Lower leg skin (tissue), 3 donors: ENCODE data around the gene MBL2.

Experiments used
- POLR2A ChIP-seq, 2 donors: fragments of 450-650 bp; IDR thresholded peaks; one replicate each; pipeline ENCODE4 v1.6.1; 2016 to 2017; ENCODE audit warnings: antibody characterized with exemption in 2 of 2, mild to moderate bottlenecking in 1 of 2, moderate library complexity in 1 of 2
- TF ChIP-seq, protein P1 (sequence below), 3 donors: fragments of 450-650 bp; IDR thresholded peaks; one replicate each; pipeline ENCODE4 v1.5.1; 2016; ENCODE audit warnings: antibody characterized with exemption in 3 of 3, mild to moderate bottlenecking in 3 of 3, moderate library complexity in 2 of 3

- TF ChIP-seq, protein P1, sequence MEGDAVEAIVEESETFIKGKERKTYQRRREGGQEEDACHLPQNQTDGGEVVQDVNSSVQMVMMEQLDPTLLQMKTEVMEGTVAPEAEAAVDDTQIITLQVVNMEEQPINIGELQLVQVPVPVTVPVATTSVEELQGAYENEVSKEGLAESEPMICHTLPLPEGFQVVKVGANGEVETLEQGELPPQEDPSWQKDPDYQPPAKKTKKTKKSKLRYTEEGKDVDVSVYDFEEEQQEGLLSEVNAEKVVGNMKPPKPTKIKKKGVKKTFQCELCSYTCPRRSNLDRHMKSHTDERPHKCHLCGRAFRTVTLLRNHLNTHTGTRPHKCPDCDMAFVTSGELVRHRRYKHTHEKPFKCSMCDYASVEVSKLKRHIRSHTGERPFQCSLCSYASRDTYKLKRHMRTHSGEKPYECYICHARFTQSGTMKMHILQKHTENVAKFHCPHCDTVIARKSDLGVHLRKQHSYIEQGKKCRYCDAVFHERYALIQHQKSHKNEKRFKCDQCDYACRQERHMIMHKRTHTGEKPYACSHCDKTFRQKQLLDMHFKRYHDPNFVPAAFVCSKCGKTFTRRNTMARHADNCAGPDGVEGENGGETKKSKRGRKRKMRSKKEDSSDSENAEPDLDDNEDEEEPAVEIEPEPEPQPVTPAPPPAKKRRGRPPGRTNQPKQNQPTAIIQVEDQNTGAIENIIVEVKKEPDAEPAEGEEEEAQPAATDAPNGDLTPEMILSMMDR (IDR thresholded peaks at IDR 0.05), result no peak
- no peak for TF ChIP-seq POLR2A (IDR thresholded peaks at IDR 0.05)
Measured at GRCh38 chr10:52807803-52808202, 35.2 kb upstream of the MBL2 start.
